ENCODE results near the gene AP3B1.

DNA sequence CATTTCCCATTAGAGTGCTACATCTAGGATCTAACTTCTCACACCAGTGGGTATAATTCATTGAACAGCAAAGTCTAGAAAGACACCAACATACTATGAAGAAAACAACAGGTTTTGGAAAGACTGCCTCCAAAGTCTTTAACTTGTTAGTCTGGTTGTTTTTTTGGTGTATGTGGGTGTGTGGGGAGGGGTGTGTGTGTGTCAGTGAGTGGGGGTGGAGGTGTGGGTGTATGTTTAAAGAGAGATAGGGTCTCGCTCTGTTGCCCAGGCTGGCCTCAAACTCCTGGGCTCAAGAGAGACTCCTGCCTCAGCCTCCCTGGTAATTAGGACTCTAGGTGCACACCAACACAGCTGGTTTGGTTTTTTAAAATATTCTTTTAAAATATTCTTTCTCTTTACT is 59.7 kb downstream of the AP3B1 start:
- TF ChIP-seq ZNF232 (CRISPR knock-in tag; IDR thresholded peaks at IDR 0.05) (no peak), SMAD4 (CRISPR knock-in tag; IDR thresholded peaks at IDR 0.05) (no peak)
- TF ChIP-seq, protein P1, sequence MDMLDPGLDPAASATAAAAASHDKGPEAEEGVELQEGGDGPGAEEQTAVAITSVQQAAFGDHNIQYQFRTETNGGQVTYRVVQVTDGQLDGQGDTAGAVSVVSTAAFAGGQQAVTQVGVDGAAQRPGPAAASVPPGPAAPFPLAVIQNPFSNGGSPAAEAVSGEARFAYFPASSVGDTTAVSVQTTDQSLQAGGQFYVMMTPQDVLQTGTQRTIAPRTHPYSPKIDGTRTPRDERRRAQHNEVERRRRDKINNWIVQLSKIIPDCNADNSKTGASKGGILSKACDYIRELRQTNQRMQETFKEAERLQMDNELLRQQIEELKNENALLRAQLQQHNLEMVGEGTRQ (CRISPR knock-in tag; IDR thresholded peaks at IDR 0.05) = no peak
- TF ChIP-seq, protein P2, sequence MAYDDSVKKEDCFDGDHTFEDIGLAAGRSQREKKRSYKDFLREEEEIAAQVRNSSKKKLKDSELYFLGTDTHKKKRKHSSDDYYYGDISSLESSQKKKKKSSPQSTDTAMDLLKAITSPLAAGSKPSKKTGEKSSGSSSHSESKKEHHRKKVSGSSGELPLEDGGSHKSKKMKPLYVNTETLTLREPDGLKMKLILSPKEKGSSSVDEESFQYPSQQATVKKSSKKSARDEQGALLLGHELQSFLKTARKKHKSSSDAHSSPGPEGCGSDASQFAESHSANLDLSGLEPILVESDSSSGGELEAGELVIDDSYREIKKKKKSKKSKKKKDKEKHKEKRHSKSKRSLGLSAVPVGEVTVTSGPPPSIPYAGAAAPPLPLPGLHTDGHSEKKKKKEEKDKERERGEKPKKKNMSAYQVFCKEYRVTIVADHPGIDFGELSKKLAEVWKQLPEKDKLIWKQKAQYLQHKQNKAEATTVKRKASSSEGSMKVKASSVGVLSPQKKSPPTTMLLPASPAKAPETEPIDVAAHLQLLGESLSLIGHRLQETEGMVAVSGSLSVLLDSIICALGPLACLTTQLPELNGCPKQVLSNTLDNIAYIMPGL (CRISPR knock-in tag; IDR thresholded peaks at IDR 0.05) = no peak
- TF ChIP-seq, protein P3, sequence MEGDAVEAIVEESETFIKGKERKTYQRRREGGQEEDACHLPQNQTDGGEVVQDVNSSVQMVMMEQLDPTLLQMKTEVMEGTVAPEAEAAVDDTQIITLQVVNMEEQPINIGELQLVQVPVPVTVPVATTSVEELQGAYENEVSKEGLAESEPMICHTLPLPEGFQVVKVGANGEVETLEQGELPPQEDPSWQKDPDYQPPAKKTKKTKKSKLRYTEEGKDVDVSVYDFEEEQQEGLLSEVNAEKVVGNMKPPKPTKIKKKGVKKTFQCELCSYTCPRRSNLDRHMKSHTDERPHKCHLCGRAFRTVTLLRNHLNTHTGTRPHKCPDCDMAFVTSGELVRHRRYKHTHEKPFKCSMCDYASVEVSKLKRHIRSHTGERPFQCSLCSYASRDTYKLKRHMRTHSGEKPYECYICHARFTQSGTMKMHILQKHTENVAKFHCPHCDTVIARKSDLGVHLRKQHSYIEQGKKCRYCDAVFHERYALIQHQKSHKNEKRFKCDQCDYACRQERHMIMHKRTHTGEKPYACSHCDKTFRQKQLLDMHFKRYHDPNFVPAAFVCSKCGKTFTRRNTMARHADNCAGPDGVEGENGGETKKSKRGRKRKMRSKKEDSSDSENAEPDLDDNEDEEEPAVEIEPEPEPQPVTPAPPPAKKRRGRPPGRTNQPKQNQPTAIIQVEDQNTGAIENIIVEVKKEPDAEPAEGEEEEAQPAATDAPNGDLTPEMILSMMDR (IDR thresholded peaks at IDR 0.05) = no peak
